Parathyroid adenoma (tissue), 2 donors: ENCODE data around the gene FMNL1.
A peak's percentile ranks its signal among the peaks of the same experiment; 100 is the strongest.

Source experiments
- H2AFZ ChIP-seq: fragments of 300-600 bp; sonication (generic); one replicate; pipeline ENCODE4 v1.7.0; 2017; ENCODE audit warnings: antibody characterized with exemption, mild to moderate bottlenecking
- H3K27ac ChIP-seq: fragments of 300-600 bp; sonication (generic); one replicate; pipeline ENCODE4 v1.7.0; 2017
- H3K27me3 ChIP-seq: fragments of 300-600 bp; sonication (generic); one replicate; pipeline ENCODE4 v1.7.0; 2017; ENCODE audit warnings: low read length; ENCODE audit not compliant: control insufficient read depth, insufficient read depth
- H3K36me3 ChIP-seq: fragments of 300-600 bp; sonication (generic); one replicate; pipeline ENCODE4 v1.7.0; 2017; ENCODE audit warnings: low read length; ENCODE audit not compliant: control insufficient read depth, insufficient read depth
- H3K4me1 ChIP-seq: fragments of 300-600 bp; sonication (generic); one replicate; pipeline ENCODE4 v1.7.0; 2017; ENCODE audit warnings: control low read depth
- H3K4me2 ChIP-seq: fragments of 300-600 bp; sonication (generic); one replicate; pipeline ENCODE4 v1.7.0; 2017; ENCODE audit warnings: low read length
- H3K4me3 ChIP-seq: fragments of 300-600 bp; sonication (generic); one replicate; pipeline ENCODE4 v1.7.0; 2017; ENCODE audit warnings: low read depth, low read length
- H3K79me2 ChIP-seq: fragments of 300-600 bp; sonication (generic); one replicate; pipeline ENCODE4 v1.7.0; 2017; ENCODE audit warnings: control low read depth
- H3K9ac ChIP-seq: fragments of 300-600 bp; sonication (generic); one replicate; pipeline ENCODE4 v1.7.0; 2017; ENCODE audit warnings: mild to moderate bottlenecking
- H3K9me3 ChIP-seq: fragments of 300-600 bp; sonication (generic); one replicate; pipeline ENCODE4 v1.7.0; 2017; ENCODE audit warnings: low read length; ENCODE audit not compliant: control insufficient read depth
- CTCF ChIP-seq: fragments of 300-600 bp; sonication (generic); IDR thresholded peaks from one replicate; pipeline ENCODE4 v1.7.0; 2017; ENCODE audit warnings: antibody characterized with exemption, mild to moderate bottlenecking
- donor health status: primary hyperparathyroidism.

The FMNL1 gene

GRCh38 chr17:45270828-45271418 lies 49.2 kb downstream of the FMNL1 start:
- no peak overlapping the region for H3K4me3 ChIP-seq
- peaks cover 3% of the 10 kb centered on the region for H3K79me2 ChIP-seq
- H3K27ac ChIP-seq, result no peak overlapping the region
- no peak overlapping the region for H2AFZ ChIP-seq
- TF ChIP-seq CTCF, result peak; percentile 59
- H3K36me3 ChIP-seq, result no peaks in the 10 kb centered on the region
- H3K9me3 ChIP-seq, result no peaks in the 10 kb centered on the region
- no peaks in the 10 kb centered on the region for H3K4me1 ChIP-seq
- H3K4me2 ChIP-seq, result no peak overlapping the region
- no peaks in the 10 kb centered on the region for H3K27me3 ChIP-seq
- no peak overlapping the region for H3K9ac ChIP-seq

GRCh38 chr17:45271603-45272002 lies 49.9 kb downstream of the FMNL1 start:
- H3K9ac ChIP-seq, result no peak overlapping the region
- TF ChIP-seq CTCF, result no peak
- no peak overlapping the region for H3K4me2 ChIP-seq

GRCh38 chr17:45273551-45273957 lies 51.9 kb downstream of the FMNL1 start:
- no peaks in the 10 kb centered on the region for H3K36me3 ChIP-seq
- no peak overlapping the region for H3K4me3 ChIP-seq
- no peak overlapping the region for H2AFZ ChIP-seq
- TF ChIP-seq CTCF, result no peak
- H3K9ac ChIP-seq, result no peak overlapping the region
- no peak overlapping the region for H3K4me2 ChIP-seq
- H3K27me3 ChIP-seq, result no peaks in the 10 kb centered on the region
- H3K4me1 ChIP-seq, result peaks cover 9% of the 10 kb centered on the region
- H3K9me3 ChIP-seq, result no peaks in the 10 kb centered on the region
- H3K27ac ChIP-seq, result no peak overlapping the region
- H3K79me2 ChIP-seq, result peaks cover 3% of the 10 kb centered on the region

More at GRCh38 chr17:45271603-45272002, 49.9 kb downstream of the FMNL1 start:
- Histone ChIP-seq H3K4me3 (no peak overlapping the region), H3K79me2 (peaks cover 3% of the 10 kb centered on the region), H3K36me3 (no peaks in the 10 kb centered on the region), H3K27me3 (no peaks in the 10 kb centered on the region), H2AFZ (no peak overlapping the region), H3K27ac (no peak overlapping the region), H3K4me1 (no peaks in the 10 kb centered on the region), H3K9me3 (no peaks in the 10 kb centered on the region)

- TF ChIP-seq CTCF, result no peak
- Histone ChIP-seq H3K36me3 (no peaks in the 10 kb centered on the region), H3K9ac (no peak overlapping the region), H3K27me3 (no peaks in the 10 kb centered on the region), H2AFZ (no peak overlapping the region), H3K4me1 (peaks cover 9% of the 10 kb centered on the region), H3K27ac (no peak overlapping the region), H3K79me2 (peaks cover 3% of the 10 kb centered on the region), H3K4me2 (no peak overlapping the region), H3K9me3 (no peaks in the 10 kb centered on the region), H3K4me3 (no peak overlapping the region)
Measured at GRCh38 chr17:45274033-45274432, 52.3 kb downstream of the FMNL1 start.

- peaks cover 9% of the 10 kb centered on the region for H3K4me1 ChIP-seq
- H3K9ac ChIP-seq, result no peak overlapping the region
- no peak overlapping the region for H3K27ac ChIP-seq
Measured at GRCh38 chr17:45276031-45276430, 54.3 kb downstream of the FMNL1 start.

More at GRCh38 chr17:45276031-45276430, 54.3 kb downstream of the FMNL1 start:
- H3K9me3 ChIP-seq, result no peaks in the 10 kb centered on the region
- no peaks in the 10 kb centered on the region for H3K36me3 ChIP-seq
- H3K27me3 ChIP-seq, result no peaks in the 10 kb centered on the region
- H3K79me2 ChIP-seq, result peaks cover 3% of the 10 kb centered on the region
- H3K4me3 ChIP-seq, result no peak overlapping the region
- no peak overlapping the region for H2AFZ ChIP-seq
- TF ChIP-seq CTCF, result no peak
- H3K4me2 ChIP-seq, result no peak overlapping the region
